Measurements from ENCODE around the gene MYPOP.

The MYPOP gene

GRCh38 chr19:45939792-45940514 lies 37.5 kb upstream of the MYPOP start:
- no peaks in the 10 kb centered on the region for H3K36me3 ChIP-seq (ENCODE audit: insufficient read depth, low read length)
- H3K9me3 ChIP-seq (ENCODE audit: low read length), result no peaks in the 10 kb centered on the region
- H3K27me3 ChIP-seq (ENCODE audit: insufficient read depth, low read length), result no peaks in the 10 kb centered on the region
- H3K9me2 ChIP-seq (ENCODE audit: low read depth, low read length), result no peaks in the 10 kb centered on the region
- no peaks in the 10 kb centered on the region for H4K20me1 ChIP-seq (ENCODE audit: insufficient read depth, low read length)
- H3K27ac ChIP-seq (ENCODE audit: low read depth, low read length, poor library complexity, severe bottlenecking), result no peak overlapping the region
- no peak overlapping the region for H3K9ac ChIP-seq (ENCODE audit: low read length)
- H3F3A ChIP-seq (ENCODE audit: insufficient read depth, low read length), result no peaks in the 10 kb centered on the region
- no peak overlapping the region for H3K4me2 ChIP-seq (ENCODE audit: low read length)
- TF ChIP-seq CTCF (IDR thresholded peaks at IDR 0.05; ENCODE audit: low read length) (no peak), EZH2 (IDR thresholded peaks at IDR 0.05; ENCODE audit: borderline replicate concordance, low read length) (no peak)
- H3K79me2 ChIP-seq (ENCODE audit: insufficient read depth, low read length), result no peaks in the 10 kb centered on the region
- no peak overlapping the region for H3K4me3 ChIP-seq (ENCODE audit: low read depth, low read length, poor library complexity, severe bottlenecking)
- no peak overlapping the region for H2AFZ ChIP-seq (ENCODE audit: low read length)
- no peaks in the 10 kb centered on the region for H3K4me1 ChIP-seq (ENCODE audit: insufficient read depth, low read length, severe bottlenecking)

- no peaks in the 10 kb centered on the region for H3K79me2 ChIP-seq (ENCODE audit: insufficient read depth, low read length)
- H3K9ac ChIP-seq (ENCODE audit: low read length), result no peak overlapping the region
- H3F3A ChIP-seq (ENCODE audit: insufficient read depth, low read length), result no peaks in the 10 kb centered on the region
- no peaks in the 10 kb centered on the region for H3K36me3 ChIP-seq (ENCODE audit: insufficient read depth, low read length)
- H2AFZ ChIP-seq (ENCODE audit: low read length), result no peak overlapping the region
- H3K4me1 ChIP-seq (ENCODE audit: insufficient read depth, low read length, severe bottlenecking), result no peaks in the 10 kb centered on the region
- TF ChIP-seq CTCF (IDR thresholded peaks at IDR 0.05; ENCODE audit: low read length), result no peak
- TF ChIP-seq EZH2 (IDR thresholded peaks at IDR 0.05; ENCODE audit: borderline replicate concordance, low read length), result no peak
- H3K4me3 ChIP-seq (ENCODE audit: low read depth, low read length, poor library complexity, severe bottlenecking), result no peak overlapping the region
- no peaks in the 10 kb centered on the region for H3K9me3 ChIP-seq (ENCODE audit: low read length)
- peaks cover 4% of the 10 kb centered on the region; the same call in 1 of the 2 replicates for H3K27me3 ChIP-seq (ENCODE audit: insufficient read depth, low read length)
- H3K4me2 ChIP-seq (ENCODE audit: low read length), result no peak overlapping the region
- H3K27ac ChIP-seq (ENCODE audit: low read depth, low read length, poor library complexity, severe bottlenecking), result no peak overlapping the region
- H3K9me2 ChIP-seq (ENCODE audit: low read depth, low read length), result no peaks in the 10 kb centered on the region
- H4K20me1 ChIP-seq (ENCODE audit: insufficient read depth, low read length), result no peaks in the 10 kb centered on the region
Measured at GRCh38 chr19:45938733-45939319, 36.4 kb upstream of the MYPOP start.

- H3K27ac ChIP-seq (ENCODE audit: low read depth, low read length, poor library complexity, severe bottlenecking), result no peak overlapping the region
- no peak overlapping the region for H3K9ac ChIP-seq (ENCODE audit: low read length)
- no peaks in the 10 kb centered on the region for H3K79me2 ChIP-seq (ENCODE audit: insufficient read depth, low read length)
- no peaks in the 10 kb centered on the region for H3F3A ChIP-seq (ENCODE audit: insufficient read depth, low read length)
- no peak overlapping the region for H2AFZ ChIP-seq (ENCODE audit: low read length)
- H3K36me3 ChIP-seq (ENCODE audit: insufficient read depth, low read length), result no peaks in the 10 kb centered on the region
- peaks cover 8% of the 10 kb centered on the region; the same call in 1 of the 2 replicates for H3K27me3 ChIP-seq (ENCODE audit: insufficient read depth, low read length)
- no peaks in the 10 kb centered on the region for H3K9me3 ChIP-seq (ENCODE audit: low read length)
- TF ChIP-seq CTCF (IDR thresholded peaks at IDR 0.05; ENCODE audit: low read length), result no peak
- no peak for TF ChIP-seq EZH2 (IDR thresholded peaks at IDR 0.05; ENCODE audit: borderline replicate concordance, low read length)
- no peak overlapping the region for H3K4me2 ChIP-seq (ENCODE audit: low read length)
- no peaks in the 10 kb centered on the region for H3K4me1 ChIP-seq (ENCODE audit: insufficient read depth, low read length, severe bottlenecking)
- no peaks in the 10 kb centered on the region for H4K20me1 ChIP-seq (ENCODE audit: insufficient read depth, low read length)
- no peak overlapping the region for H3K4me3 ChIP-seq (ENCODE audit: low read depth, low read length, poor library complexity, severe bottlenecking)
- no peaks in the 10 kb centered on the region for H3K9me2 ChIP-seq (ENCODE audit: low read depth, low read length)
Measured at GRCh38 chr19:45935267-45935666, 32.9 kb upstream of the MYPOP start.

Data from OCI-LY1 (cell line).